ENCODE data around the gene DBI.

Gene DBI

GRCh38 chr2:119366649-119367471 is at the start of gene DBI, which contains the start of gene C2orf76:
Gene DBI, plus strand, starts transcription at chr2:119366977. Its CDS starts 75 bp downstream, at chr2:119367052.
Gene C2orf76, minus strand, starts transcription at chr2:119366834. Its CDS starts 26,875 bp downstream, at chr2:119339959.
- DNase-seq: peak; percentile 98

- DNase-seq: no peak
Observed at GRCh38 chr2:119317554-119317953, 49.2 kb upstream of the DBI start.

GRCh38 chr2:119319593-119319992 is 47.2 kb upstream of the DBI start:
- DNase-seq: no peak

DNA sequence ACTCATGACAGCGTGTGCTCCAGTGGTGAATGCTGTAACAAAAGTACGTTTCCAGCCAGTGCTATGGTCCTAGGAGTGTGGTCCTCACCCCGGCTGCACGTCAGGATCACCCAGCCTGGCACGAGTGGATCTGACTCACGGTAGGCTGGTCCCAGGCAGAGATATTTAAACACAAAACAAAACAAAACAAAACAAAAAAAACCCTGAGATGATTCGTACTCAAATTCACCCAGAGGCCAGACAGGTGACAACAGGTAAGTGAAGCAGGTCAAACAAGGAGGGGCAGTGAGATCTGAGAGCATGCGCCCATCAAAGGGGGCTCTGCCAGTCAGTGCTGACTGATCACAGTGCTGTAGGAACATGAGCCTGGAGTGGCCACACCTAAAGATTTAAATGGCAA is 43.3 kb upstream of the DBI start:
- DNase-seq: no peak

DNA sequence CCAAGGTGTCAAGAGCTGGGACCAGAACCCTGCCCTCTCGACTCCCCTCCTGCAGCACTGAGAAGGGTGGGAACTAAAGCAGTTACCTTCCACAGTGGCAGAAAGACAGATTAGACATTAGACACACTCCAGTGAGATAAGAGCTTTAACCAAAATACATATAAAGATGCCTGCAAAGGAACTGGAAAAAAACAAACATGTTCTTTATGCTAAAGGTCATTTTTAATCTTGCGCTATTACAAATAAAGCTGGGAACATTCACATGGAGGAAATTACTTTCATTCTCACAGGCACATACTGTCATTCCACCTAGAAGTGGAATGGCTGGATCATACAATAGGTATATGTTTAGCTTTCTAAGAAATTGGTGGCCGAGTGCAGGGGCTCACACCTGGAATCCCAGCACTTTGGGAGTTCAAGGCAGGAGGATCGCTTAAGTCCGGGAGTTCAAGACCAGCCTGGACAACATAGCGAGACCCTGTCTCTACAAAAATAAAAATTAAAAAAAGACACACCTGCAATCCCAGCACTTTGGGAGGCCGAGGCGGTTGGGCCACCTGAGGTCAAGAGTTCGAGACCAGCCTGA is 42.0 kb upstream of the DBI start:
- DNase-seq: no peak

GRCh38 chr2:119326938-119327337 is 39.8 kb upstream of the DBI start:
- DNase-seq: peak; percentile 59

DNA sequence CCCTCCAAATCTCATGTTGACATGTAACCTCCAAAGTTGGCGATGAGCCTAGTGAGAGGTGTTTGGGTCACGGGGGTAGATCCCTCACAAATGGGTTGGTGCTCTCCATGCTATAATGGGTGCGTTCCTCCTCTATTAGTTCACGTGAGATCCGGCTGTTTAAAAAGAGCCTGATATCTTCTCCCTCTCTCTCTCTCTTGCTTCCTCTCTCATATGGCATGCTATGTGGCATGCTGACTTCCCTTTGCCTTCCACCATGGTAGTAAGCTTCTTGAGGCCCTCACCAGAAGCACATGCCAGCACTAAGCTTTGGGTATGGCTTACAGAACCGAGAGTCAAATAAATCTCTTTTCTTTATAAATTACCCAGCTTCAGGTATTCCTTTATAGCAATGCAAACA is 39.3 kb upstream of the DBI start:
- no peak for DNase-seq

GRCh38 chr2:119332953-119333352 is 33.8 kb upstream of the DBI start:
- DNase-seq: no peak

GRCh38 chr2:119333360-119333759 is 33.4 kb upstream of the DBI start:
- DNase-seq: peak; percentile 45

- DNase-seq: no peak
Observed at GRCh38 chr2:119333833-119334232, 32.9 kb upstream of the DBI start.

GRCh38 chr2:119337749-119338148 is 29.0 kb upstream of the DBI start:
- no peak for DNase-seq

GRCh38 chr2:119338272-119338671 is 28.5 kb upstream of the DBI start:
- no peak for DNase-seq

DNA sequence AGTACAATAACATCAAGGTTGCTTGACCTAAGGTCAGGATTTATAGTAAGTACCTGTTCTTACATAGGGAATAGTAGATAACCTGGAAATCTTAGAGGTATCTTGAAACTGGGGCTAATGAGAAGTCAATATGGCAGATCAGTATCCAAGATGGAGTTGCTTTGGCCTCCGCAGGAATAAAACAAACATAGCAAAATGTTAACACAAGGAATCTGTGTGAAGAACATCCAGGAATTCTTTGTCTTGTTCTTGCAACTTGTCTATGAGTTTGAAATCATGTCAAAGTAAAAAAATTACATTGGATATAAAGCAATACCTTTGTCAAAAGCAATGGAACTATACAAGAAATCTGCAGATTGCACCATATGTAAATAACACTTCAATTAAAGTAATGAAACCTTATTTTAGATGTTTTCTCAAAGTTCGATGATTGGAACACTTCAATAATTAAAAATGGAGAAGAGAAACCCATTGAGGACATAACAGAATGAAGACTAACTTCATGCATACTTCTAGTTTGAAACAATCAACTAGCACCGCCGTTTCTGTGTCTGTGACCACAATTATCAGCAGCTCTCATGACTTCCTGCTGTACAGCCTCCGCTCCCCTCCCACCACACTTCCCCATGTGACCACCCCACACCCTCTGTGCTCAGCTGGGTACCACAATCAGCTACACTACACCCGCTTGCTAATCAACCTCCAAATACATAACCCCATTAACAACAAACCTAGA is 27.8 kb upstream of the DBI start:
- DNase-seq: peak; percentile 98

GRCh38 chr2:119339562-119339923 is 27.2 kb upstream of the DBI start:
- DNase-seq: no peak

DNA sequence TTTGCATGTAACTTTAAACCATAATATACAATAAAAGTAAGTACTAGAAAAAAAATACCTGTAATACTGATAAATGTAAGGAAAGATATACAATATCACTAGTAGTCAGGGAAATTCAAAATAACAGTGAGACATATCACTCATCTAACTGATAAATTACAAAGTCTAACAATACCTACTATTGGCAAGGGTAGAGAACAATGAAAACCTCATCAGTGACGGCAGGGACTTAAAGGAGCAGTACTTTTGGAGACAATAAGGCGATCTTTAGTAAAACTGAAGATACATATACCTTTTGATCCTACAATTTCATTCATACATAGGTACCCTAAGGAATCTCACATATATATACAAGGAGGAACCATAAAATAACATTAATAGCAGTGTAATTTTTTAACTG is 25.1 kb upstream of the DBI start:
- DNase-seq: no peak

DNA sequence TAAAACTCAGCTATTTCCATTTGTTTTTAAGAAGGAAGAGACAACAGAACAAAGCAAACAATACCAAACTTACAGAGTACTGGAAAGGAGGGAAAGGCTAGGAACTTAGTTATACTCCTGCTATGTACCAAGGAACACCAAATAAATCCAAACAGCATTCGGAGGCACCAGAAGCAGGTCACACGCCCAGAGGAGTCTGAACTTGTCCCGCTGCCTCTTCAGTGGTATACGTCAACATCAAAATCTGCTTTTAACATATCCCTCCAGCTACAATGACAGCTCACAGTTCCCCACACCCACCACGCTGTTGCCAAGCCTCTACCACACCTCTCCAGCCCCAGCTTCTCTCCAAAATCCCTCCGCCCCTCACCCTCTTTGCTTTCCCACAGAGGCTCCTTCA is 17.5 kb upstream of the DBI start:
- no peak for DNase-seq

DNA sequence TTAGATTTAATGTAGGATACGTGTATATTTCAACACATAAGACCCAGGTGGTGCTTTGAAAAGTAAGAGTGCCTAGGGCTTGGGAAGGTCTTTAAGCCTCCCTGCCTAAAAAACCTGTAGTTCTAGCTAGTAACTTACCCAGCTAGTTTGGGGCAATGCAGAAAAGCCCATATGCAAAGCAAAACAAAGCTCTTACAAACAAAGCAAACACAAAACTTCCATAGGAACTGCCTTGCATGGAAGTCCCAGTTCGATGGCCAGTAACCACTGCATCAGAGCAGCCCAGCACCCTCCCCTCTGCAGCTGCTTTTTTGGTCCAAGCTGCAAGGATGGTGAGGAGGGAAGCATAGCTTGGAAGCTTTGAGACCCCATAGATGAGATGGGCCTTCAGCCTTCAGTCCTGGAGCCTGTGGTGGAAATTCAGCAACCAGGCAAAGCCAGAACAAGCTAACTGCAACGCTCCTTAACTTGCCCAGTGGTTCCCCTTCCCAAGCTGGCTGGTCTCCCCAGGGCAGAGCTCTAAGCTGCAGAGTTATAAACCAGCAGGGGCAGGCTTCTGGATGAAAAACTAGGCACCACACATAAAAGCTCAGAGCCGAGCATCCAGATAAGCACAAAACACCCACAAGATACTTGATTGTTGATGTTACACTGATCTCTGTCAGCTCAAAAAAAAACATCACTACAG is 16.3 kb upstream of the DBI start:
- DNase-seq: no peak

- DNase-seq: no peak
Observed at GRCh38 chr2:119352357-119352756, 14.4 kb upstream of the DBI start.

- no peak for DNase-seq
Observed at GRCh38 chr2:119354860-119355259, 11.9 kb upstream of the DBI start.

GRCh38 chr2:119359774-119360173 is 7.0 kb upstream of the DBI start:
- no peak for DNase-seq

DNA sequence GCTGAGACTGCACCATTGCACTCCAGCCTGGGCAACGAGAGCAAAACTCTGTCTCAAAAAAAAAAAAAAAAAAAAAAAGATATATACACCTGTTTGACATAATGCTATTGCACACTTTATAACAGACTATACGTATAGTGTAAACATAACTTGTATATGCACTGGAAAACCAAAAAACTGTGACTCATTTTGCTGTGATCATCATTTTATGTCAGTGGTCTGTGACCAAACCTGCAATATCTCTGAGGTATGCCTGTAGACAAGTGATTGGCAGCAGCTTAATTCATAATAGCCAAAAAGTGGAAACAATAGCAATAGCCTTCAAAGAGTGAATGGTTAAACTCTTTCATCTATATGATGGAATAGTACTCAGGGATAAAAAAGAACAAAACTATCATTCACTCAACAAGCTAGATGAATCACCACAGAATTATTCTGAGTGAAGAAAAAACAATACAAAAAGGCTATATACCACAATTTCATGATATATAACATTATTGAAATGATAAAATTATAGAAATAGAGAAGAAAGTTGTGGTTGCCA is 6.3 kb upstream of the DBI start:
- no peak for DNase-seq

- DNase-seq: no peak
Observed at GRCh38 chr2:119364798-119365197, 2.0 kb upstream of the DBI start.

- no peak for DNase-seq
Observed at GRCh38 chr2:119365436-119365835, 1.3 kb upstream of the DBI start.
